Ovary (tissue), 3 donors: Measurements from ENCODE around the gene CXCR4.

Experiments used
- EP300 ChIP-seq: sonication (generic); formaldehyde crosslinking; IDR thresholded peaks from one replicate; pipeline ENCODE4 v1.6.1; 2017; ENCODE audit warnings: antibody characterized with exemption
- TF ChIP-seq, protein P1 (sequence below), 3 donors: fragments of 450-650 bp in 2 of 3; fragments of 200-600 bp in 1 of 3; IDR thresholded peaks; one replicate each; pipeline versions ENCODE4 v1.5.1 to v1.8.0; 2016 to 2022; ENCODE audit warnings: antibody characterized with exemption in 3 of 3, mild to moderate bottlenecking in 1 of 3
- donor health status: DM: no; HTN: no; CAD: no.

DNA sequence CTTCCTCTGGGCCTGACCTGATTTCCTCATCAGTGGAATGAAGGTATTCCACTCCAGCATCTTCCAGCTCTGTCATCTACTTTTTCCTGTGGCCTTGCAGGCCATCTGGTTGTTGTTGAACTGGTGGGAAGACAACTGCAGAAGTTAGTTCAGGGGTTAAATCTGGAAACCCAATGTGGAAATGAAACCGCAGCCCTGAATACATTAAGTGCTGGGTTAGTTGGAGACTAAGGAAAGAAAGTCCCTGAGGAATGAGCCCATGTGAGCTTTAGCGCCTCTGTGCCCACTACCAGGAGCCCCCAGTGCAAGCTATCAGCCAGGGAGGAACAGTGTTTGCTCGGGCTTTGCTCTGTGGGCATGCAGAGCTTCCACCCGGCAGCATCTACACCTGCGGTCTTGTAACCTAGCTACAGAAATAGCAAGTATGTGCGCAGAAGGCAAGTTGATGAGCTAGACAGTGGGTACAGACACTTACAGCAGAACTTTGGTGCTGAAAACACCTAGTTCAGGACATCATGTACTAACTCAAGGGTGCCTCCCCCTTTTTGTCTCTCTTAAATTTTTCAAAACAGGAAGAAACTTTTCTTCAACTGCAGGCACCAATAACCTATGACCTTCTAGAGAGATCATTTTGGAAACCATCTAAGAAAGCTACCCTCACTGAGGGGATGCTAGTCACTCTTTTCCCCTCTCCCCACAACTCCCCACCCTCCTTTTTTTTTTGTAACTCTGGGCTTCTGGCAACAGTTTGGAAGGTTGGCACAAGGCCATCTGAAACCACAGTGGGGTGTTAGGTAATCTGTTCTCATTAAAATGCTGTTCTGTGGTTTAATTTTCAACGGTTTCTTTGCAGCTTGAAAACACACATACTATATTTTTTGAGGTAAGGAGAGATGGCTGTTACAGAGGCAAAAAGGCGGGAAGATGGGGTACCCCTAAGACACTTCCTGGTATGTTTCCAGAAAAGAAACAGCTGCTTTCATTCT is 18.3 kb upstream of the CXCR4 start:
- no peak for TF ChIP-seq EP300
- TF ChIP-seq, protein P1, sequence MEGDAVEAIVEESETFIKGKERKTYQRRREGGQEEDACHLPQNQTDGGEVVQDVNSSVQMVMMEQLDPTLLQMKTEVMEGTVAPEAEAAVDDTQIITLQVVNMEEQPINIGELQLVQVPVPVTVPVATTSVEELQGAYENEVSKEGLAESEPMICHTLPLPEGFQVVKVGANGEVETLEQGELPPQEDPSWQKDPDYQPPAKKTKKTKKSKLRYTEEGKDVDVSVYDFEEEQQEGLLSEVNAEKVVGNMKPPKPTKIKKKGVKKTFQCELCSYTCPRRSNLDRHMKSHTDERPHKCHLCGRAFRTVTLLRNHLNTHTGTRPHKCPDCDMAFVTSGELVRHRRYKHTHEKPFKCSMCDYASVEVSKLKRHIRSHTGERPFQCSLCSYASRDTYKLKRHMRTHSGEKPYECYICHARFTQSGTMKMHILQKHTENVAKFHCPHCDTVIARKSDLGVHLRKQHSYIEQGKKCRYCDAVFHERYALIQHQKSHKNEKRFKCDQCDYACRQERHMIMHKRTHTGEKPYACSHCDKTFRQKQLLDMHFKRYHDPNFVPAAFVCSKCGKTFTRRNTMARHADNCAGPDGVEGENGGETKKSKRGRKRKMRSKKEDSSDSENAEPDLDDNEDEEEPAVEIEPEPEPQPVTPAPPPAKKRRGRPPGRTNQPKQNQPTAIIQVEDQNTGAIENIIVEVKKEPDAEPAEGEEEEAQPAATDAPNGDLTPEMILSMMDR (IDR thresholded peaks at IDR 0.05), result no peak
